22Rv1 (cell line): ENCODE results near the gene GABRG3.

Experiments
- CTCF ChIP-seq: fragments of 450-650 bp; IDR thresholded peaks from 2 replicates; pipeline ENCODE4 v1.5.1; 2017; ENCODE audit warnings: mild to moderate bottlenecking
- ZFX ChIP-seq: fragments of 450-650 bp; IDR thresholded peaks from 2 replicates; pipeline ENCODE4 v1.6.1; 2017; ENCODE audit warnings: antibody characterized with exemption, borderline replicate concordance

- TF ChIP-seq CTCF (no peak), ZFX (no peak)
Measured at GRCh38 chr15:27448234-27448633, 477.3 kb downstream of the GABRG3 start.
